Peyer's patch (tissue), 4 donors: ENCODE measurements around the gene BCKDK.

ENCODE experiments used
- POLR2A ChIP-seq, 2 donors: fragments of 450-650 bp; IDR thresholded peaks; one replicate each; pipeline ENCODE4 v1.5.1; 2017; ENCODE audit warnings: antibody characterized with exemption in 2 of 2, mild to moderate bottlenecking in 2 of 2, moderate library complexity in 2 of 2
- TF ChIP-seq, protein P1 (sequence below), 6 experiments: fragments of 450-650 bp in 4 of 6; fragments of 200-600 bp in 2 of 6; sonication (generic) in 1 of 6; IDR thresholded peaks; one replicate each; pipeline ENCODE4 v1.5.1; 2017 to 2019; ENCODE audit warnings: antibody characterized with exemption in 6 of 6, mild to moderate bottlenecking in 3 of 6, moderate library complexity in 1 of 6

DNA sequence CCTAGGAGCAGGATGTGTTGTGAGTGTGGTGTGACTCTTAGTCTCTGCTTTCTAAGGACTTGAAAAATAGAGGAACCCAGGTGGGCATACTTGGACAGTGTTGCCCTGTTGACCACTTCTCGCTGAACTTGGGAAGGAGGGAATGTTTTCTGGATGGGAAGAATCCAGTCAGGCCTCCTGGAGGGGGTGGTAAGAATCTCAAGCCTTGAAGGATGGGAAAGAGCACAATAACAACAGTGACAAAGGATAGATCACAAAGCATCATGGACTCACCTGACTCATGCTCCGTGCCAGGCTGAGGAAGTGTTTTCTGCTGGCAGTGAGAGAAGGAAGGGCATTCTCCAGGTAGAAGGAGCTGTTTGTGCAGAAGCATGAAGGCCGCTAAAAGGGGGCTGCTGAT, 17.7 kb downstream of the BCKDK start:
- TF ChIP-seq, protein P1, sequence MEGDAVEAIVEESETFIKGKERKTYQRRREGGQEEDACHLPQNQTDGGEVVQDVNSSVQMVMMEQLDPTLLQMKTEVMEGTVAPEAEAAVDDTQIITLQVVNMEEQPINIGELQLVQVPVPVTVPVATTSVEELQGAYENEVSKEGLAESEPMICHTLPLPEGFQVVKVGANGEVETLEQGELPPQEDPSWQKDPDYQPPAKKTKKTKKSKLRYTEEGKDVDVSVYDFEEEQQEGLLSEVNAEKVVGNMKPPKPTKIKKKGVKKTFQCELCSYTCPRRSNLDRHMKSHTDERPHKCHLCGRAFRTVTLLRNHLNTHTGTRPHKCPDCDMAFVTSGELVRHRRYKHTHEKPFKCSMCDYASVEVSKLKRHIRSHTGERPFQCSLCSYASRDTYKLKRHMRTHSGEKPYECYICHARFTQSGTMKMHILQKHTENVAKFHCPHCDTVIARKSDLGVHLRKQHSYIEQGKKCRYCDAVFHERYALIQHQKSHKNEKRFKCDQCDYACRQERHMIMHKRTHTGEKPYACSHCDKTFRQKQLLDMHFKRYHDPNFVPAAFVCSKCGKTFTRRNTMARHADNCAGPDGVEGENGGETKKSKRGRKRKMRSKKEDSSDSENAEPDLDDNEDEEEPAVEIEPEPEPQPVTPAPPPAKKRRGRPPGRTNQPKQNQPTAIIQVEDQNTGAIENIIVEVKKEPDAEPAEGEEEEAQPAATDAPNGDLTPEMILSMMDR (IDR thresholded peaks at IDR 0.05): no peak
- TF ChIP-seq POLR2A (IDR thresholded peaks at IDR 0.05): no peak
